HG03342 (cell line): Measurements from ENCODE around the gene MXD3.
"Not testable (repeated sequence)": the region's sequence is repeated elsewhere in the genome, so short reads cannot be mapped to it uniquely, and the experiment has no call there.

Experiments
- ATAC-seq: cut with Tn5 transposase; IDR thresholded peaks from one replicate; pipeline ENCODE4 v1.9.1; 2021; ENCODE audit warnings: mild to moderate bottlenecking, moderate library complexity; ENCODE audit not compliant: unreplicated experiment

The MXD3 gene

GRCh38 chr5:177306103-177306640 lies 5.5 kb downstream of the MXD3 start:
- ATAC-seq: not testable (repeated sequence)

- ATAC-seq: no peak
These were observed 7.1 kb downstream of the MXD3 start for GRCh38 chr5:177304392-177305119.

GRCh38 chr5:177303925-177304391 lies 7.7 kb downstream of the MXD3 start:
- no peak for ATAC-seq

DNA sequence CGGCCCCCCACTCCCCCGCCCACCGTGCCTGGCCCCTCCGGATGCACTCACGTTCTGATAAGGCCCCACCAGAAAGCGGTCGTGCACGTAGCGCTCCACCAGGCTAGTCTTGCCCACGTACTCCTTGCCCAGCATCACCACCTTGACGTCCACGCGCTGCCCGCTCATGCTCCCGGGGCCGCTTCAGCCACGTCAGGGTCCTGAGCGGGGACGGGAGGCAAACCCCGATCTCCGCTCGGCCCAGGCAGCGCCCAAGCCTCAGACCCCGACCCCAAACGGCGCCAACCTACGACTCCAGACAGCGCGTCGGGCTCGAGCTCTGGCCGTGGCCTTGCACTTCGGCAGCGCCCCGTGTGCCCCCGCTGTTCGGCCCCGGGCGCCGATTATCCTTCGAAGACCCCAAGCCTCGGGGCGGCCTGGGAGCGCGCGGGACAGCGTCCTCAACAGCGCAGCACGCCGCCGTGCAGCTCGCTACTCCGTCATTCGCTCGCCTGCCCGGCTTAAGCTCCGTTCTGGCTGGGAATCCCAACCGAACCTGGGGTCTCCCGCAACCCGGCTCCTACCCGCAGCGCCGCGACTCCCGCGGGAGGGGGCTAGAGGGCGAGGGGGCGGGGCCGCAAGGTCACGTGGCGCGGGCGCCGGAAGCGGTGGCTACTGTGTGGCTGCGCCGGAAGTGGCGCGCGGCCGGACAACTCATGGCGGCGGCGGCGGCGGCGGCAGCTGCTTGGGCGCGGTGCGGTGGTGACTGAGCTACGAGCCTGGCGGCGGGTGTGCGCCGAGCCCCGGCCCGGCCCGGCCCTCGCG lies 8.4 kb downstream of the MXD3 start, which contains the start of the genes PRELID1 and RAB24:
Gene PRELID1 (plus strand): TSS at position 679 of the 804 bp plus-strand sequence. CDS start 187 bp downstream, outside the sequence.
Gene RAB24 (minus strand): TSS at position 599 of the 804 bp plus-strand sequence. CDS start 431 bp downstream, at position 168.
- peak; percentile 54 for ATAC-seq

DNA sequence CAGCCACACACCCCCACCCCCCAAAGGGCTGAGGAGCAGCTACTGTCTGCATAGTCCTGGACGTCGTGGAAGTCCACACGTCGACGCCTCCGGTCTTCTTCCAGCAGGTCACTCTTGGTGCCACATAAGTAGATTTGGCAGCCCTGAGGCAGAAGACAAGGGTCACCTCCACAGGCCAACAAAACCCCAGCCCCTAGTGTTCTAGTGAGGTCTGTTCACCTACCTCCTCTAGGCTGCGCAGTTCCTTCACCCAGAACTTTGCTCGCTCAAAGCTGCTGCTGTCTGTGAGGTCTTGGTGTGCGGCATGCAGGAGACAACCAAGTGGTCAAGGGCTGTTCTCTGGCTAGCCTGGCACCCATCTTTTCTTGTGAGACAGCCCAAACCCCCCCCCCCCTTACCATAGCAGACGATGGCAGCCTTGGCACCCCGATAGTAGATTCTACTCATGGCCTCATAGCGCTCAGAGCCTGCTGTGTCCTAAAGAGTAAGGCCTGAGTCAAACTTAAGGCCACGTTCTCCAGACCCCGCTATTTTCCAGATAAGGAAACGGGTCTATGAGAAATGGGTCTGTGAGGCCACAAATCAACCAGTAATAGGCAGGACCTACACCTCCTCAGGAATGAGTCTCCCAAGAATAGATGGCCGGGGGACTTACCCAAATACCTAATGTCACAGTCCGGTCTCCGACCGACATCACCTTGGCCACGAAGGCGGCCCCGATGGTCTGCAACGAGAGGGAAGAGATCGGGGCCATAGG lies 9.2 kb downstream of the MXD3 start:
- ATAC-seq: no peak

GRCh38 chr5:177301503-177302165 lies 10.1 kb downstream of the MXD3 start:
- no peak for ATAC-seq

- ATAC-seq: no peak
These were observed 10.7 kb downstream of the MXD3 start for GRCh38 chr5:177300951-177301350.

- ATAC-seq: peak; percentile 41
These were observed 11.3 kb downstream of the MXD3 start for GRCh38 chr5:177300236-177300880.

- ATAC-seq: no peak
These were observed 12.0 kb downstream of the MXD3 start for GRCh38 chr5:177299697-177300096.

DNA sequence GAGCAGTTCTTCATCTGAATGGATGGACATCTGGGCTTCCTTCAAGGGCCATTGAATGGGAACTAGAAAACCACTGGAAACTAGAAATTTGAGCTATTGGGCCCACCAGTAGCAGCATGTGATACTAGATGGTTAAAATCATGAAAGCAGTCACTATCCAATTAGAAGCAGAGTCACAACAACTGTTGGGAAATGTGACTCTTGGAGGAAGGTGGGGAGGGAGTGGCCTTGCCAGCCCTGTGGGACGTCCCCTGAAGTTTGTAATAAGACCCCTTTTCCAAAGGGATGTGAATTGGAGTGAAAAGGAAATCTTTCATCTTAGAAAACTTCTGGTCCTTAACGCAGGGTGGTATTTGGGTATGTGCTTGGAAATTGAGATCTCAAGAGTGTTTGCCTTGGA lies 13.8 kb downstream of the MXD3 start:
- ATAC-seq: no peak

DNA sequence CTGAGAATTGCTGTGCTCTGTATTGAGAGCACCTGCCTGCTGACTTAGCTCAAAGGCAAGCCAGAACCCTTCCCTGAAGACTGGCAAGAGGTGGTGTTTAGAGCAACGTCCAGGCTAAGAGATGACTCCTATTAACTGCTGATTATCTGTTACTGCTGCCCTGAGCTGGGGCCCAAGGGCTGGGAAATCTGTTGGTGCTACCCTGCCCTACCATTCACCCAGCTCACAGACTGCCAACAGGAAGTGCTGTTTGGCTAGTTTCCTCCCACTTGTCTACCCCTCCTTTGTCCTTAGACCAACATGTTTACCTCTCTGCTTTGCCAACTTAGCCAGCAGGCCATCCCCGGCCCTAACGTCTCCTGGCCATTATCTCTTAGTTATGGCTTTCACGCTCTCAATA lies 15.1 kb downstream of the MXD3 start:
- ATAC-seq: no peak

- ATAC-seq: no peak
These were observed 15.8 kb downstream of the MXD3 start for GRCh38 chr5:177295924-177296323.

DNA sequence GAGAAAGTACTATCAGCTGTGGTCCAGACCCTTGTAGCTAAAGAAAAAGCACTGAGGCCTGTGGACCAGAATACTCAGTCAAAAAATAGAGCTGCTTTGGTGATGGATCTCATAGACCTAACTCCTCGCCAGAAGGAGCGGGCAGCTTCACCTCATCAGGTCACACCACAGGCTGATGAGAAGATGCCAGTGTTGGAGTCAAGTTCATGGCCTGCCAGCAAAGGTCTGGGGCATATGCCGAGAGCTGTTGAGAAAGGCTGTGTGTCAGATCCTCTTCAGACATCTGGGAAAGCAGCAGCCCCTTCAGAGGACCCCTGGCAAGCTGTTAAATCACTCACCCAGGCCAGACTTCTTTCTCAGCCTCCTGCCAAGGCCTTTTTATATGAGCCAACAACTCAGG lies 17.1 kb downstream of the MXD3 start:
- ATAC-seq: no peak

DNA sequence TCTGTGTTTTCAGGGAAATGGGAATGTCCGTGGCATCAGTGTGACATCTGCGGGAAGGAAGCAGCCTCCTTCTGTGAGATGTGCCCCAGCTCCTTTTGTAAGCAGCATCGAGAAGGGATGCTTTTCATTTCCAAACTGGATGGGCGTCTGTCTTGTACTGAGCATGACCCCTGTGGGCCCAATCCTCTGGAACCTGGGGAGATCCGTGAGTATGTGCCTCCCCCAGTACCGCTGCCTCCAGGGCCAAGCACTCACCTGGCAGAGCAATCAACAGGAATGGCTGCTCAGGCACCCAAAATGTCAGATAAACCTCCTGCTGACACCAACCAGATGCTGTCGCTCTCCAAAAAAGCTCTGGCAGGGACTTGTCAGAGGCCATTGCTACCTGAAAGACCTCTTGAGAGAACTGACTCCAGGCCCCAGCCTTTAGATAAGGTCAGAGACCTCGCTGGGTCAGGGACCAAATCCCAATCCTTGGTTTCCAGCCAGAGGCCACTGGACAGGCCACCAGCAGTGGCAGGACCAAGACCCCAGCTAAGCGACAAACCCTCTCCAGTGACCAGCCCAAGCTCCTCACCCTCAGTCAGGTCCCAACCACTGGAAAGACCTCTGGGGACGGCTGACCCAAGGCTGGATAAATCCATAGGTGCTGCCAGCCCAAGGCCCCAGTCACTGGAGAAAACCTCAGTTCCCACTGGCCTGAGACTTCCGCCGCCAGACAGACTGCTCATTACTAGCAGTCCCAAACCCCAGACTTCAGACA lies 17.7 kb downstream of the MXD3 start:
- ATAC-seq: no peak

DNA sequence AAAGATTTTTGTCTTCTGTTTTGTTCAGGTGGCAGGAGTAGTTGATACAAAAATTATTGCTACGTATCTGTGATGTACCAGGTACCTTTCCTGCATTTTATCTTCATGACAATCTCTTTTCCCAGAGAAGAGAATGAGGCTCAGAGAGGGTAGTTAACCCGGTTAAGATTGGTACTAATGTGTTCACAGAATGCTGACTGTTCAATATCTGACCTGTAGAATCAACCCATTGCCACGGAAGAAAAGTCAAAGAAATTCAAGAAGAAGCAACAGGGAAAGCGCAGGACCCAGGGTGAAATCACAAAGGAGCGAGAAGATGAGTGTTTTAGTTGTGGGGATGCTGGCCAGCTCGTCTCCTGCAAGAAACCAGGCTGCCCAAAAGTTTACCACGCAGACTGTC lies 20.0 kb downstream of the MXD3 start:
- no peak for ATAC-seq

DNA sequence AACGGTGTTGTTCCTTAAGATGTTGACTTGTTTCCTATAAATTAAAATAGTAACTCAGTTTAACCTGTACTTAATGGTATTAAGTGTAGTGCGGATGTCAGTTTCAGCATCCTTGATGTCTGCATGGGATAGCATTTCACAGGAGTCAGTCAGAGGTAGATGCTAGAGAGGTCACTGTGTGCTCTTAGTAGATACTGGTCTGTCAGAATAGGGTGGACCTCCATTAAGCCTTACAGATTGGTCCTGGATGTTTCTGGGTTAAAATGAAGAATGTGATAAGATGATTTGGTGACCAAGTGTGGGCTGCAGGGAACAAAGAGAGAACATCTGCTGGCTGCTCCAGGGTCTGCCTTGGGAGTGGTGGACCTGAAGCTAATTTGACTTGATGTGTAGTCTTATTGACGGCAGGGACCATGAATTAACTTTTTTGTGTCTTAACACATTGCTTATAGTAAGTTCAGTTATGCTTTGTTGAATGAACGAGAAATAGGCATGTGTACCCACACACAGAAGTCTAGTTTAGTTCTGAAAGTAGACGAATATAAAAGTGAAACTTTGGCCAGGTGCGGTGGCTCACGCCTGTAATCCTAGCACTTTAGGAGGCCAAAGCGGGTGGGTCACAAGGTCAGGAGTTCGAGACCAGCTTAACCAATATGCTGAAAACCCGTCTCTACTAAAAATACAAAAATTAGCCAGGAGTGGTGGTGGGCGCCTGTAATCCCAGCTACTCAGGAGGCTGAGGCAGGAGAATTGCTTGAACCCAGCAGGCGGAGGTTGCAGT lies 20.7 kb downstream of the MXD3 start:
- ATAC-seq: no peak

DNA sequence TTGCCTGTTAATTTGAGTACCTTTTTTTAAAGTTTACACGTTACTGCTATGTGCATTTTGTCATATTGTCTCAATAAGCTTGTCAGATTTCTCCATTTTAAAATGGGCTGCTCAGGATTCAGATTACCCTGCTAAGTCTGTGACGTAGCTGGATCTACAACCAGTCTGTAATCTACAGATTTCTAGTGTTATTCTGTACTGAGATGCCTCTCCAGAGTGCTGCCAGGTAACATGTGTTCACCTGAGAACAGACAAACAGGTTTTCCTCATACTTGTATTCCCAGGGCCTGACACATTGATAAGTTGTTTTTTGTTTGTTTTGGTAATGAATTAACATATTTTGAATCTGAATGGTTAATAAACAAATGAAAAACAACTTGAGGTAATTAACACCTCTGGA lies 23.5 kb downstream of the MXD3 start:
- ATAC-seq: no peak

DNA sequence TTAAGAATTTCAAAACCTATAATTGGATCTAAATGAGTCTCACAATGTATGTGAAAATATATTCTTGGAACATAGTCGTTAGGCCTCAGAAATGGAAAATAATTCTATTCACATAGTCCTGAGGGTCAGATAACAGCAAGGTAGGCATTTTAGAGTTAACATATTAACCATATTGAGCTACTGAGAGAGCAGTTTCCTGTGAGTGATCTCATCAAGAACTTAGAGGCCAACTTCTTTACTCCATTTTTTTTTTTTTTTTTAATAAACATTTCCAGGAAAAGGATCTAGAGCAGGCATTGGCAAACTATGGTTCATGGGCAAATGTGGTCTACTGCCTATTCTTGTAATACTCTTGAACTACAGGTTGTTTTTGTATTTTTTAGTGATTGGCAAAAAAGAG lies 34.8 kb downstream of the MXD3 start:
- ATAC-seq: no peak
